SK-MEL-5 (cell line): ENCODE results near the gene MEX3A. TPM values are rescaled to one million over a fixed set of nuclear protein-coding genes. Genes with fewer than 3 reads are reported as not detected.
"Not testable (repeated sequence)": the region's sequence is repeated elsewhere in the genome, so short reads cannot be mapped to it uniquely, and the experiment has no call there.

ENCODE experiments used
- DNase-seq: peaks from one replicate; pipeline ENCODE4 v3.0.0-alpha.2; 2016; ENCODE audit warnings: low read depth, low spot score
- in situ Hi-C: cut with HindIII; loops from 2 replicates; pipeline ENCODE4 v1.10.0; 2016; ENCODE audit warnings: low sequenced_read_pairs, high pct_unique_total_duplicates, low pct_unique_long_range_greater_than_20kb
- total RNA-seq: library from RNA; depleted of rRNA; stranded (reverse); fragments of >200 nt; shearing (Covaris generic); gene quantifications from 2 replicates; pipeline ENCODE4 v1.2.3, GENCODE V29; 2014

The MEX3A gene
- total RNA-seq, 1 experiment from 2014 or later, result 3.4 TPM

DNA sequence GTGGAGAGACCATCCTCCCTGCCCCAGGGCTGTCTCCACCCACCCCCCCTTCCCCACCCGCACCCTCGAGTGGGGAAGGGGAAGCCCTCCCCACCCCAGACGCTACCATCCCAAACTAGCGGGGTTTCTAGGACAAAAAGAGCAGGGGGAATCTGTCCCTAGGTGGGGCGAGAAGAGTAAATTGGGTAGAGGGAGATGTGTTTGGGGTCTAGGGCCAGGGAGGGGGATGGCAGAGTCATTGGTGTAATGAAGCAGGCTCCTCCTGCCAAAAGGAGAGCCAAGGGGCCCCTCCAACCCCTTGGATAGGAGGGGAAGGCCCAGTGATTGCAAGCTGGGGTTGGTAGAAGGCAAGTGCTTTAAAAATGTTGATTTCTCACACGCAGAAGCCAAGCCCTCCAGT lies 10.0 kb downstream of the MEX3A start:
- no peak for DNase-seq
- in situ Hi-C loops, result no loop called here

DNA sequence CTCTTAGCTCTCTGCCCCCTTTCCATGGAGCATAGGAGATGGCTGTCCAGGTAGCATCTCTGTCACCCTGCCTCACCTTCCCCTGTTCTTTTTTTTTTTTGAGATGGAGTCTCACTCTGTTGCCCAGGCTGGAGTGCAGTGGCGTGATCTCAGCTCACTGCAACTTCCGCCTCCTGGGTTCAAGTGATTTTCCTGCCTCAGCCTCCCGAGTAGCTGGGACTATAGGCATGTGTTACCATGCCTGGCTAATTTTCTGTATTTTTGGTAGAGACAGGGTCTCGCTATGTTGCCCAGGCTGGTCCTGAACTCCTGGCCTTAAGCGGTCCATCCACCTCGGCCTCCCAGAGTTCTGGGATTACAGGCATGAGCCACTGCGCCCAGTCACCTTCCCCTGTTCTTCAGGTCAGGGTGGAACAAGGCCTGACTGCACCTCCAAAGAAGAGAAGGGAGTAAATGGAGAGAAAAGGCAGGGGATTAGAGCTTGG lies 10.9 kb downstream of the MEX3A start:
- in situ Hi-C loops, DNase-seq: not testable (repeated sequence)

DNA sequence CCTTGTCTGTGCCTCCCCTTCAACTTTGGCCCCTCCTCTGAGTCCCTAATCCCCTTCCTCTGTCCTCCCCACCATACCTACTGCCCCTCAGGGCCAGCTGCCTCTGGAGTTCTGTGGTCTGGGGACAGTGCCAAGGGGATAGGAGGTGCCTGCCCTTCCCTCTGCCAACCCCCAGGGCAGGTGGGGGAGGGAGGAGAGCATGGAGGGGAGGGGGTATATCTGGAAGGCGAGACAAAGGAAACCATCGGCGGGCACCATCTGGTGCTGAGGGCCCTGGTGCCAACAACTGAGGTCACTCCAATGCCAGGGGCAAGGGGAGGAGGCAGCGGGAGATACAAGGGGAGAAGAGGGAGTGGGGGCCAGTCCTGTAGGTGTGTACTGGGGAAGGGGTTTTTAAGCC lies 11.7 kb downstream of the MEX3A start:
- no peak for DNase-seq
- in situ Hi-C loops, result no loop called here

DNA sequence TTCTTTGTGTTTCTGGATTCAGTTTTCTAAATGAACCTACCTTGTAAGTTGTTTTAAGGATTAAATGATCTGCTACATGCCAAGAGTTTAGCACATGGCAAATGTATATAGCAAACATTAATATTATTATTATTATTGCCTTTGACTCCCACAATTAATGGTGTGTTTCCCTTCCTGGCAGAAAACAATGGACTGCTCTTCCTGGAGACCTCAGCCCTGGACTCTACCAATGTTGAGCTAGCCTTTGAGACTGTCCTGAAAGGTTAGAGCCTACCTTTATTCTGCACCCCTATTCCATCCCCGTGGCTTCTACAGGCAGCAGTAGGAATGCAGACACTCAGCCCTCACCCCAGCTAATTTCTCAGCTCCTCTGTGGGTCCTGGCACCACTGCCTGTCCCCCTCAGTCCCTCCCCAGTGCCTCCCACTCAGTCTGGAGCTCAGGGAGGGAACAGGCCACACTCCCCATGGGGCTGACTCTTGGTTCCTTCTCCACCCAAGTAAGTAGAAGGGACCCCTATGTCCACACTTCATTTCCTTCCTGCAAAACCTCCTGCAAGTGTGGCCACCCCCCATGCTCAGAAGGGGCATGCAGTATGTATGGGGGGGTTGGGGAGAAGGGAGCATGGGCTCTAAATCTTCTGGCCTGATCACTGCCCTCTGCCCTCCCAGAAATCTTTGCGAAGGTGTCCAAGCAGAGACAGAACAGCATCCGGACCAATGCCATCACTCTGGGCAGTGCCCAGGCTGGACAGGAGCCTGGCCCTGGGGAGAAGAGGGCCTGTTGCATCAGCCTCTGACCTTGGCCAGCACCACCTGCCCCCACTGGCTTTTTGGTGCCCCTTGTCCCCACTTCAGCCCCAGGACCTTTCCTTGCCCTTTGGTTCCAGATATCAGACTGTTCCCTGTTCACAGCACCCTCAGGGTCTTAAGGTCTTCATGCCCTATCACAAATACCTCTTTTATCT lies 12.5 kb downstream of the MEX3A start:
- no peak for DNase-seq
- in situ Hi-C loops, result no loop called here

DNA sequence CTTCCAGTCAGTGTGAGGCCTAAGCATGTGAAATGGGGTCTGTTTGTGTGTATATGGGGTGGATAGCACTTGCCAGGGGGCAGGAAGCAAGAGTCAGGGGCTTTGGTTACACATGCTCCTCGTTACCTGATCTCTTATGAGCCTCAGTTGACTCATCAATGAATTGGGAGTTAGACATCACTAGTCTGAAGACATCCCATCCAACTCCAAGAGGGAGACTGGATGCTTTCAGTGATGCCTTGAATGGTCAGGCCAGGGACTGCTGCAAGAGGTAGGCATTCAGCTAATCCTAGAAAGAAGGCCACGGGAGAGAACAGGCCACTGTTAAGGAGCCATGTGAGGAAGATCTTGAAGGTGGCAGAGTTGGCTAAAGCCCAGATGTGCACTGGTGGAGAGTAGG lies 15.0 kb downstream of the MEX3A start:
- DNase-seq, result no peak
- in situ Hi-C loops, result no loop called here

DNA sequence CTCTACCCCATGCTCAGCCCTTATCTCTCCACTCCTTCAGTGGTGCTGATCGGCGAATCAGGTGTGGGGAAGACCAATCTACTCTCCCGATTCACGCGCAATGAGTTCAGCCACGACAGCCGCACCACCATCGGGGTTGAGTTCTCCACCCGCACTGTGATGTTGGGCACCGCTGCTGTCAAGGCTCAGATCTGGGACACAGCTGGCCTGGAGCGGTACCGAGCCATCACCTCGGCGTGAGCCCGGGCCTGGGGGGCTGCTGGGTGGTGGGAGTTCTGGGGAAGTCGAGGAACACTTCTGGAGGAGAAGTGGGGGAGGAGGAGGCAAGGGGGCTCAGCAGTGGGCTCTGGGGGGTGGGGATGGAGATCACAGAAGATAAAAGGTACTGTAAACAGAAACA lies 16.4 kb downstream of the MEX3A start:
- in situ Hi-C loops, result no loop called here
- no peak for DNase-seq

DNA sequence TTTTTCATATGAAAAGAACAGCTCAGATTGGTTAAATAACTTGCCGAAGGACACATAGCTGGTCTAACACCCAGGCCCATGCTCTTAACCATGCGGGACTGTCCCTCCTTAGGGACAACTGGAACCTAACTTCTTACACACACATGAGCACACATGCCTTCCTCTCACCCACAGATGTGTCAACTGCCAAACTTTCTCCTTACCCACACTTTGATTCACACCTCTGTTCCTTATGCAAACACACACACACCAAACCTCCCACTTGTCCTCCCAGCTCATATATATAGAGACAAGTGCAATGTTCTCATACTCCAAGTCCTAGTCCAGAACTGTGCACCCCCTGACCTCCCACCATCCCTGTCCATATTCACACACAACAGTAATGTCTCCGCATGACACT lies 17.1 kb downstream of the MEX3A start:
- no peak for DNase-seq
- in situ Hi-C loops, result no loop called here

DNA sequence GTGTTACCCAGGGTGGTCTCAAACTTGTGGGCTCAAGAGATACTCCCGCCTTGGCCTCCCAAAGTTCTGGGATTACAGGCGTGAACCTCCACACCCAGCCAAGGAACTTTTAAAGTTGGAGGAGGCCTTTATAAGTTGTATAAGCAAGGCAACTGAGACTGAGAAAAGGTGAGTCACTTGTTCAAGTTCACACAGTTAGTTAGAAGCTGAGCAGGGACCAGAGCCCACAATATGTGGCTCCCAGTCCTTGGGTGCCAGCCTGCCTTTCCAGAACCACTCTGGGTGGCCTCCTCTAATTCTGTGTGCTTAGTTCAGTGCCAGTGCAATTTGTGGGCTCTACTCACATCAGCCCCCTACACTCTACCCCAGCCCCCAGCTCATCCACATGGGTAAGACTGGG lies 17.6 kb downstream of the MEX3A start:
- in situ Hi-C loops, result no loop called here
- DNase-seq, result no peak

DNA sequence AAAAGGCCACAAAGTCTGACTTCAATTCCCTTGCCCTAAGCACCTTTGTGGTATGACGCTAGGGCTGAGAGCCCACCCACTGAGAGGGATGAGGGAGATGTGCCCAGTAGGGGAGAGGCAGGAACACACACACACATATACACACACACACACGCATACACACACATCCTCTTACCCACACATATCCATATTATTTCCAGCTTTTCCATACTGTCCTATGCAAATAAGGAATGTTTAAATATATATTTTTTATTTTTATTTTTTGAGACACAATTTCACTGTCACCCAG lies 18.3 kb downstream of the MEX3A start:
- in situ Hi-C loops, result no loop called here
- DNase-seq, result no peak

DNA sequence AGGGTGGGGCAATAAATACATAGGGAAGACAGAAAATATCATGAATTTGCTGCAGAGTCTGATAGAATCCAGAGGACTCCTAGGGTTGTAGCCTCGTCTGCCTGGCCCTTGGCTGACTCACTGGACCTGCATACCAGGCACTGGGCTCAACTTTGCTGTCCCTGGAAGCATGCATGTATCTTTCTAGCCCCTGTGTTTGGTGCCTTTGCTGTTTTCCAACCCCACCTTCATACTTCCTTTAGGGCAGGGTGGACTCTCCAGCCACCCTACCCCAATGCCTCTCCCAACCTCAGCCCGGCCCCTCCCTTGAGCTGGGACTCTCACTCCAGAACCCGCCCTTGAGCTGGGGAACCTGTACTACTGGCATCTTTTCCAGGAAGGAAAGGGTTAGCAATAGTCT lies 20.1 kb downstream of the MEX3A start:
- no peak for DNase-seq
- in situ Hi-C loops, result no loop called here

DNA sequence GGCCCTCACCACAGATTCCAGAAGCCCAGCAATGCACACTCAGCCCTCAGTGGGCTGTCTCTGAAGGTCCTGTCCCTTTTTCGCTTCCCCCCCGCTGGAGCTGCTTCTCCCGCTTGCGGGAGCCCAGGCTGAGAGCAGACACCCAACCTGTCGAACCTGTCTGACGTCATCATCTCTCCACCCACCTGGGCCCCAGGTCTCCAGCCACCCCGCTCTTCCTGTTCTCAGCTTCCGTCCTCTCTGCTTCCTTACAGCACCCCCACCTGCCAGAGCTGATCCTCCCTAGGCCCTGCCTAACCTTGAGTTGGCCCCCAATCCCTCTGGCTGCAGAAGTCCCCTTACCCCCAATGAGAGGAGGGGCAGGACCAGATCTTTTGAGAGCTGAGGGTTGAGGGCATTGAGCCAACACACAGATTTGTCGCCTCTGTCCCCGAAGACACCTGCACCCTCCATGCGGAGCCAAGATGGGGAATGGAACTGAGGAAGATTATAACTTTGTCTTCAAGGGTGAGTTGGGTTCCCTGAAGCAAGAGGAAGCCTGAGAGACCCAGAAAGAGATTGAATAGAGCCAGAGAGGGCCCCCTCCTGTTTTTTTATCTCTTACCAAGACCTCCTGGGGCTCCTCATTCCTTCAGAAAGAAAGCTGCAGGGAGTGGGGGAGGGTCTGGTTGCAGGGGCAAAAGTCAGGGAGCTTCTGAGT lies 21.2 kb downstream of the MEX3A start, which contains the start of gene RAB25:
TSS of gene RAB25 (plus strand) at position 224 of the 700 bp plus-strand sequence. CDS start at position 465, 241 bp downstream.
- DNase-seq, result no peak
- in situ Hi-C loops, result no loop called here

DNA sequence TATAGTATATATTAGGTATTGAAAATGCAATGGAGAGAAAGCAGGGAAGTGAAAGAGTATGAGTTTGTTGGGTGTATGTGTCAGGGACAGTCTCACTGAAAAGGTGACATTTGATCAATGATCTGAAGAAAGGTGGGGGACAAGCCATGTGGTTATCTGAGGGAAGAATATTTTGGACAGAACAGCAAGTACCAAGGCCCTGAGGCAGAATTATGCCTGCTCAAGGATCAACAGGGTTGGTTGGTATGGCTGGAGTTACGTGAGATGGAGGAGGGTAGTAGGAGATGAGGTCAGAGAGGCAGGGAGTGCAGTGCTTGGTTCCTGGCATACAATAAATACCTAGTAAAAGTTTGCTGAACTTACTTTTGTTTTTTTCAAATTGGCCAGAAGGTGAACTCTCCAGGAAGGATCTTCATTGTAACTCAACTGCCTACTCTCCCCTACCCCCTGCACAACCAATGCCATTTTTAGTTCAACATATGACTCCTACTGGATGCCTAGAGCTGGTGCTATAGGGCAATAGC lies 25.9 kb downstream of the MEX3A start:
- DNase-seq, result no peak
- in situ Hi-C loops, result no loop called here

DNA sequence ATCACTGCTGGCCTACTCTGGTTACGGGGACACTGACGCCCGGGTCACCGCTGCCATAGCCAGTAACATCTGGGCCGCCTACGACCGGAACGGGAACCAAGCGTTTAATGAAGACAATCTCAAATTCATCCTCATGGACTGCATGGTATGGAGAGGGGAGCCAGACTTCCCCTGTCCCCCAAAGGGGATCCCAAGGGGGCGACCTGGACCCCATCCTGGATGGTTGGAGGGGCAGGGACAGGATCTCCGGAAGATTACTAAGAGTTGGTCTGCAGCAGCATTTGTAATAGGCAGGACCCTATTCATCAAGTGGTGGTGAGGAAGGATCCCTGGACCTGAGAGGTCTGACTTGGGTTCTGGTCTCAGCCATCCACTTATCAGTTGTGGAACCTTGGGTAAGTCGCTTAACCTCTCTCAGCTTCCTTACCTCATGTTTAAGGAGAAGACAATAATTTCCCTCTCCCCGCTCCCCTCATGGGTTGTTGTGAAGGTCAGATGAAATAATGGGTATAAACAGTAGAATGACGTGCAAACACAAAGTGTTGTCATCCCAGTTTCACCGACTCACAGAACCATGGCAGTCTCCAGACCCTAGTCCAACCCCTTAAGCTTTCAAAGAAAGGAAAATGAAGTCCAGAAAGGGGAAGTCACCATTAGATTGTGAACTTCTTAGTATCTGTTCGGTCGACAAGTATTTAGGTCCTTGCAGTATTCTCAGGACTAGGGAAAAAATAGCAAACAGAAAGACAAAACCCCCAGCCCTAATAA lies 26.8 kb downstream of the MEX3A start:
- DNase-seq, result no peak
- in situ Hi-C loops, result no loop called here

DNA sequence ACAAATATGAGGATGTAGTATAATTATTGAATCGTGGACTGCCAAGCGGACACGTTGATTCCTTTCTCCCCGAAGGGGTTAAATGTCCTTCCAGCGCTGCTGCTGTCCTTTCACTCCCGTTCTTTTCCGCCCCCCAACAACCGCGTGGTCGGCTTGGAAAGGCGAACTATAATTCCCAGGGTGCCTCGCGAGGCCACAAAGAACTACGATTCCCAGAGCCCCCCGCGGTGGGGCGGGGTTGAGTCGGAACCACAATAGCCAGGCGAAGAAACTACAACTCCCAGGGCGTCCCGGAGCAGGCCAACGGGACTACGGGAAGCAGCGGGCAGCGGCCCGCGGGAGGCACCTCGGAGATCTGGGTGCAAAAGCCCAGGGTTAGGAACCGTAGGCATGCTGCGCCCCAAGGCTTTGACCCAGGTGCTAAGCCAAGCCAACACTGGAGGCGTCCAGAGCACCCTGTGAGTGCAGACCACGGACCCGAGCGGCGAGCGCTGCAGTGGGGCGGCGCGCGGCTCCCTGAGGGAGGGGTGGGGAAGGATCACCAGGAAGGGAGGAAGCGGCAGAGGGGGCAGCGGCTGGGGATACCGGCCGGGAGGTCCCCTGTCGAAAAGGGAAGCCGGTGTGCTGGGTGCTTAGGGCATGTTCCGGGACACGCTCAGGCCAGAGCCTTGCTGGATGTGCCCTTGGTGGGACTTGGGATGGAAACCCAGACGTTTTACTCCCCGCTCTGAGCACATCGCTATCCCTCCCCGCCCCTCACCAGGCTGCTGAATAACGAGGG lies 27.6 kb downstream of the MEX3A start, which contains the start of gene LAMTOR2:
TSS of gene LAMTOR2 (plus strand) at position 283 of the 781 bp plus-strand sequence. CDS start at position 391, 108 bp downstream.
- peak; percentile 99 for DNase-seq
- in situ Hi-C loops, result no loop called here

DNA sequence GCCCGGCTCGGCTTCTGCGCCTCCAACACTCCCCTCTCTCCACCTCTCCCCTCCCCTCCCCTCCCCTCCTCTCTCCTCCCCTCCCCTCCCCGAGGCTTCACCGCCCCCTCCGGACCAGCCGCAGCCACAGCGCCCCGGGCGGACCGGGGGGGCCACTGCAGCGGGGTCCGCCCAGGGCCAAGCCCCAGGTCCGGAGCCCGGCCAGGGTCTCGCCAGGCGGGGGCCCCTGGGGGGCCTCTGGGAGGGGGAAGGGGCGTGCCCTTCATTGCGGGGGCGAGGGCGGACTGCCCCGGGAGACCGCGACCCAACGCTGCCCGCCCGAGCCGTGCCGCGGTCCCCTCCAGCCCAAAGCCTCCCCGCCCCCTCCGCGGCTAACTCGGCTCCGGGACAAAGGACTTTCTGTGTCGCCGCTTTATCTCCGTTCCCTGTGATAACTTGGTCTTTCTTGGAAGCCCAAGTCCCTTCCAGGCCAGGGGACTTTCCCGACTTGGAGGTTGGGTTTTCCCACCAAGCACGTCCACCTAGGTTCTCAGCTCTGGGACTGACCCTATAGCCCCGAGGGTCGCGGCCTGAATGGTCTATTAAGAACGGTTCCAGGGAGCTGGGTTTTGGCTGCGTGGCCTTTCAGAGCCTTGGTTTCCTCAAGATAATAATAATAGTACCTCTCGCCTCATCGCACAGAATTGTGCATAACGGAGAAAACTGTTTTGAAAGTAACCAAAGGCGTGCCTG lies 28.3 kb downstream of the MEX3A start, which contains the start of gene UBQLN4:
TSS of gene UBQLN4 (minus strand) at position 31 of the 732 bp plus-strand sequence. CDS start 97 bp downstream, outside the sequence.
- DNase-seq, result peak; percentile 78
- in situ Hi-C loops, result no loop called here
